HEK293 (cell line): ENCODE data around the gene RECK.

Experiments
- TF ChIP-seq, protein P1 (sequence below): fragments of 450-650 bp; formaldehyde crosslinking; IDR thresholded peaks from 2 replicates; pipeline ENCODE4 v1.5.1; 2016; ENCODE audit warnings: missing biosample characterization, missing genetic modification characterization
- TF ChIP-seq, protein P2 (sequence below): fragments of 450-650 bp; formaldehyde crosslinking; IDR thresholded peaks from 2 replicates; pipeline ENCODE4 v1.5.1; 2017; ENCODE audit warnings: missing biosample characterization, mild to moderate bottlenecking, missing genetic modification characterization, moderate library complexity
- TF ChIP-seq, protein P3 (sequence below): fragments of 450-650 bp; formaldehyde crosslinking; IDR thresholded peaks from 2 replicates; pipeline ENCODE4 v1.5.1; 2016; ENCODE audit warnings: missing biosample characterization, missing genetic modification characterization, low read depth

DNA sequence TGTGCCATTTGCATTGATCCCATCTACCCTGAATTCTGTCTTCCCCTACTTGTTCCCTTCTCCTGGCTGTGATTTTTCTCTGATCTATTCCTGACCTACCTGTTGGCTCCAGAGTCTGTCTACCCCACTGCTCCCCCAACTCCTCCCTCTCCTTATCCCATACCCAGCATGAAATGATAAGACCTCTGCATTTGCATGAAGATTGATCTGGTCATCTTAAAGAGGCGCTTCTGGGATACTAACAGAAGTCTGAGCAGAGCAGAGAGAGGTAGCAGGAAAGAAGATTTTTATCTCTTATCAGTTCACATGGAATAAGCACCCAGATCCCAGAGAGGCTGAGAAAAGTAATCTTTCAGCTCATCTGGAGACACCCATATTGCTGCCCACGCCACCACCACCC, 81.5 kb downstream of the RECK start:
- TF ChIP-seq, protein P1, sequence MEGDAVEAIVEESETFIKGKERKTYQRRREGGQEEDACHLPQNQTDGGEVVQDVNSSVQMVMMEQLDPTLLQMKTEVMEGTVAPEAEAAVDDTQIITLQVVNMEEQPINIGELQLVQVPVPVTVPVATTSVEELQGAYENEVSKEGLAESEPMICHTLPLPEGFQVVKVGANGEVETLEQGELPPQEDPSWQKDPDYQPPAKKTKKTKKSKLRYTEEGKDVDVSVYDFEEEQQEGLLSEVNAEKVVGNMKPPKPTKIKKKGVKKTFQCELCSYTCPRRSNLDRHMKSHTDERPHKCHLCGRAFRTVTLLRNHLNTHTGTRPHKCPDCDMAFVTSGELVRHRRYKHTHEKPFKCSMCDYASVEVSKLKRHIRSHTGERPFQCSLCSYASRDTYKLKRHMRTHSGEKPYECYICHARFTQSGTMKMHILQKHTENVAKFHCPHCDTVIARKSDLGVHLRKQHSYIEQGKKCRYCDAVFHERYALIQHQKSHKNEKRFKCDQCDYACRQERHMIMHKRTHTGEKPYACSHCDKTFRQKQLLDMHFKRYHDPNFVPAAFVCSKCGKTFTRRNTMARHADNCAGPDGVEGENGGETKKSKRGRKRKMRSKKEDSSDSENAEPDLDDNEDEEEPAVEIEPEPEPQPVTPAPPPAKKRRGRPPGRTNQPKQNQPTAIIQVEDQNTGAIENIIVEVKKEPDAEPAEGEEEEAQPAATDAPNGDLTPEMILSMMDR (tag by site-specific recombination) = no peak
- TF ChIP-seq, protein P2, sequence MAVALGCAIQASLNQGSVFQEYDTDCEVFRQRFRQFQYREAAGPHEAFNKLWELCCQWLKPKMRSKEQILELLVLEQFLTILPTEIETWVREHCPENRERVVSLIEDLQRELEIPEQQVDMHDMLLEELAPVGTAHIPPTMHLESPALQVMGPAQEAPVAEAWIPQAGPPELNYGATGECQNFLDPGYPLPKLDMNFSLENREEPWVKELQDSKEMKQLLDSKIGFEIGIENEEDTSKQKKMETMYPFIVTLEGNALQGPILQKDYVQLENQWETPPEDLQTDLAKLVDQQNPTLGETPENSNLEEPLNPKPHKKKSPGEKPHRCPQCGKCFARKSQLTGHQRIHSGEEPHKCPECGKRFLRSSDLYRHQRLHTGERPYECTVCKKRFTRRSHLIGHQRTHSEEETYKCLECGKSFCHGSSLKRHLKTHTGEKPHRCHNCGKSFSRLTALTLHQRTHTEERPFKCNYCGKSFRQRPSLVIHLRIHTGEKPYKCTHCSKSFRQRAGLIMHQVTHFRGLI = no peak
- TF ChIP-seq, protein P3, sequence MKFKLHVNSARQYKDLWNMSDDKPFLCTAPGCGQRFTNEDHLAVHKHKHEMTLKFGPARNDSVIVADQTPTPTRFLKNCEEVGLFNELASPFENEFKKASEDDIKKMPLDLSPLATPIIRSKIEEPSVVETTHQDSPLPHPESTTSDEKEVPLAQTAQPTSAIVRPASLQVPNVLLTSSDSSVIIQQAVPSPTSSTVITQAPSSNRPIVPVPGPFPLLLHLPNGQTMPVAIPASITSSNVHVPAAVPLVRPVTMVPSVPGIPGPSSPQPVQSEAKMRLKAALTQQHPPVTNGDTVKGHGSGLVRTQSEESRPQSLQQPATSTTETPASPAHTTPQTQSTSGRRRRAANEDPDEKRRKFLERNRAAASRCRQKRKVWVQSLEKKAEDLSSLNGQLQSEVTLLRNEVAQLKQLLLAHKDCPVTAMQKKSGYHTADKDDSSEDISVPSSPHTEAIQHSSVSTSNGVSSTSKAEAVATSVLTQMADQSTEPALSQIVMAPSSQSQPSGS (tag by site-specific recombination) = no peak
